GM10266 (cell line): ENCODE data around the gene ZNF512.
"Not testable (repeated sequence)": the region's sequence is repeated elsewhere in the genome, so short reads cannot be mapped to it uniquely, and the experiment has no call there.

ENCODE experiments used
- DNase-seq: peaks from one replicate; pipeline ENCODE4 v3.0.0; 2012; ENCODE audit errors: extremely low spot score
- CTCF ChIP-seq: IDR thresholded peaks from 2 replicates; pipeline ENCODE4 v1.5.1; 2012; ENCODE audit warnings: mild to moderate bottlenecking, low read depth; ENCODE audit not compliant: control insufficient read depth, insufficient read depth; ENCODE audit errors: missing control alignments

Gene ZNF512

GRCh38 chr2:27551514-27551913 lies 31.3 kb upstream of the ZNF512 start:
- TF ChIP-seq CTCF = no peak
- no peak for DNase-seq

- DNase-seq = no peak
- TF ChIP-seq CTCF = no peak
Observed at GRCh38 chr2:27552941-27553340, 29.9 kb upstream of the ZNF512 start.

GRCh38 chr2:27554451-27554850 lies 28.4 kb upstream of the ZNF512 start:
- DNase-seq = not testable (repeated sequence)

- DNase-seq = no peak
- no peak for TF ChIP-seq CTCF
Observed at GRCh38 chr2:27559228-27559627, 23.6 kb upstream of the ZNF512 start.

GRCh38 chr2:27561060-27561459 lies 21.8 kb upstream of the ZNF512 start:
- TF ChIP-seq CTCF = no peak
- no peak for DNase-seq

- TF ChIP-seq CTCF = no peak
- no peak for DNase-seq
Observed at GRCh38 chr2:27566628-27567027, 16.2 kb upstream of the ZNF512 start.

GRCh38 chr2:27569398-27569797 lies 13.4 kb upstream of the ZNF512 start:
- no peak for TF ChIP-seq CTCF
- DNase-seq = no peak

GRCh38 chr2:27571197-27571596 lies 11.6 kb upstream of the ZNF512 start:
- TF ChIP-seq CTCF = no peak

More at GRCh38 chr2:27571197-27571596, 11.6 kb upstream of the ZNF512 start:
- DNase-seq = no peak
